ENCODE results near the gene FSHR. TPM values are rescaled to one million over a fixed set of nuclear protein-coding genes. Genes with fewer than 3 reads are reported as not detected.

FSHR gene
- total RNA-seq, 1 donor, result not detected

GRCh38 chr2:49004036-49004626 lies 150.2 kb downstream of the FSHR start:
- DNase-seq (ENCODE audit: low read depth), result no peak
- no peak overlapping the region for H3K4me3 ChIP-seq (ENCODE audit: low read depth, low read length)
- no peak for TF ChIP-seq CTCF (IDR thresholded peaks at IDR 0.05; ENCODE audit: insufficient read depth, low read length)

- DNase-seq (ENCODE audit: low read depth), result no peak
- TF ChIP-seq CTCF (IDR thresholded peaks at IDR 0.05; ENCODE audit: insufficient read depth, low read length), result no peak
- H3K4me3 ChIP-seq (ENCODE audit: low read depth, low read length), result no peak overlapping the region
Observed at GRCh38 chr2:49003201-49003600, 151.1 kb downstream of the FSHR start.

- H3K4me3 ChIP-seq (ENCODE audit: low read depth, low read length), result no peak overlapping the region
- DNase-seq (ENCODE audit: low read depth), result no peak
- no peak for TF ChIP-seq CTCF (IDR thresholded peaks at IDR 0.05; ENCODE audit: insufficient read depth, low read length)
Observed at GRCh38 chr2:49002750-49003149, 151.6 kb downstream of the FSHR start.

GRCh38 chr2:49000695-49001094 lies 153.6 kb downstream of the FSHR start:
- no peak for DNase-seq (ENCODE audit: low read depth)
- no peak overlapping the region for H3K4me3 ChIP-seq (ENCODE audit: low read depth, low read length)
- no peak for TF ChIP-seq CTCF (IDR thresholded peaks at IDR 0.05; ENCODE audit: insufficient read depth, low read length)

GRCh38 chr2:48998449-48998848 lies 155.9 kb downstream of the FSHR start:
- TF ChIP-seq CTCF (IDR thresholded peaks at IDR 0.05; ENCODE audit: insufficient read depth, low read length), result no peak
- H3K4me3 ChIP-seq (ENCODE audit: low read depth, low read length), result no peak overlapping the region
- no peak for DNase-seq (ENCODE audit: low read depth)

GRCh38 chr2:48993576-48993975 lies 160.7 kb downstream of the FSHR start:
- no peak overlapping the region for H3K4me3 ChIP-seq (ENCODE audit: low read depth, low read length)
- DNase-seq (ENCODE audit: low read depth), result no peak
- no peak for TF ChIP-seq CTCF (IDR thresholded peaks at IDR 0.05; ENCODE audit: insufficient read depth, low read length)

All from fibroblast of the aortic adventitia (primary cell).